ENCODE data around the gene ZNRF4. TPM values are rescaled to one million over a fixed set of nuclear protein-coding genes. Genes with fewer than 3 reads are reported as not detected.

The ZNRF4 gene
- total and polyA plus RNA-seq, 2 experiments from 2014 or later = not detected

- Histone ChIP-seq H3K4me2 (no peak overlapping the region), H3K27me3 (ENCODE audit: insufficient read depth) (no peaks in the 10 kb centered on the region), H3K4me1 (ENCODE audit: insufficient read depth) (no peaks in the 10 kb centered on the region), H4K20me1 (replicated peaks; ENCODE audit: insufficient read depth) (no peaks in the 10 kb centered on the region), H3F3A (replicated peaks; ENCODE audit: low read depth) (no peaks in the 10 kb centered on the region), H3K79me2 (replicated peaks; ENCODE audit: insufficient read depth) (no peaks in the 10 kb centered on the region), H3K9me2 (ENCODE audit: insufficient read depth) (no peaks in the 10 kb centered on the region), H3K4me3 (no peak overlapping the region), H2AFZ (no peak overlapping the region), H3K27ac (ENCODE audit: low read depth) (no peak overlapping the region), H3K36me3 (ENCODE audit: insufficient read depth) (no peaks in the 10 kb centered on the region)
- Mint-ChIP-seq H3K4me3 (no peak overlapping the region), H3K9me3 (no peaks in the 10 kb centered on the region), H3K4me1 (peaks cover 5% of the 10 kb centered on the region; the same call in 1 of the 3 replicates), H3K36me3 (ENCODE audit: low read depth) (no peaks in the 10 kb centered on the region; the same call in 2 of the 3 replicates), H3K27me3 (ENCODE audit: insufficient read depth, low read depth, poor library complexity) (peaks cover 14% of the 10 kb centered on the region), H3K27ac (no peak overlapping the region)
- DNase-seq (ENCODE audit: low spot score) (no peak), ATAC-seq (no peak; the same call in 2 of the 3 replicates)
- TF ChIP-seq STAT1 (IDR thresholded peaks at IDR 0.05; ENCODE audit: unreplicated experiment) = no peak
- no peak for TF ChIP-seq EZH2 (IDR thresholded peaks at IDR 0.05; ENCODE audit: low read depth, unreplicated experiment)
- TF ChIP-seq CTCF (conservative IDR thresholded peaks at IDR 0.05; ENCODE audit: low read depth in 2 of 2) = peak; percentile 12 to 34; a peak in 2 of 4 replicates
These were observed 10.8 kb upstream of the ZNRF4 start for GRCh38 chr19:5444431-5444830.

- Mint-ChIP-seq H3K9me3 (no peaks in the 10 kb centered on the region), H3K36me3 (ENCODE audit: low read depth) (no peaks in the 10 kb centered on the region; the same call in 2 of the 3 replicates), H3K27ac (no peak overlapping the region), H3K4me3 (no peak overlapping the region), H3K27me3 (ENCODE audit: insufficient read depth, low read depth, poor library complexity) (peaks cover 14% of the 10 kb centered on the region), H3K4me1 (peaks cover 5% of the 10 kb centered on the region; the same call in 1 of the 3 replicates)
- no peak overlapping the region for H2AFZ ChIP-seq
- no peaks in the 10 kb centered on the region for H3F3A ChIP-seq (replicated peaks; ENCODE audit: low read depth)
- no peaks in the 10 kb centered on the region for H3K9me2 ChIP-seq (ENCODE audit: insufficient read depth)
- ATAC-seq (no peak), DNase-seq (ENCODE audit: low spot score) (no peak)
- no peaks in the 10 kb centered on the region for H3K36me3 ChIP-seq (ENCODE audit: insufficient read depth)
- no peaks in the 10 kb centered on the region for H3K79me2 ChIP-seq (replicated peaks; ENCODE audit: insufficient read depth)
- H3K4me2 ChIP-seq = no peak overlapping the region
- no peak overlapping the region for H3K27ac ChIP-seq (ENCODE audit: low read depth)
- H4K20me1 ChIP-seq (replicated peaks; ENCODE audit: insufficient read depth) = no peaks in the 10 kb centered on the region
- H3K4me3 ChIP-seq = no peak overlapping the region
- H3K4me1 ChIP-seq (ENCODE audit: insufficient read depth) = no peaks in the 10 kb centered on the region
- H3K27me3 ChIP-seq (ENCODE audit: insufficient read depth) = no peaks in the 10 kb centered on the region
- TF ChIP-seq POLR2AphosphoS5 (IDR thresholded peaks at IDR 0.05; ENCODE audit: low read depth) (no peak), STAT1 (IDR thresholded peaks at IDR 0.05; ENCODE audit: unreplicated experiment) (no peak), CREB1 (CRISPR knock-in tag; IDR thresholded peaks at IDR 0.05; ENCODE audit: low read depth) (no peak), NANOG (IDR thresholded peaks at IDR 0.05; ENCODE audit: borderline replicate concordance) (no peak), EZH2phosphoT487 (IDR thresholded peaks at IDR 0.05; ENCODE audit: unreplicated experiment) (no peak), ZNF331 (CRISPR knock-in tag; IDR thresholded peaks at IDR 0.05; ENCODE audit: low read depth) (no peak), ZNF114 (CRISPR knock-in tag; IDR thresholded peaks at IDR 0.05) (no peak)
- TF ChIP-seq, protein P1, sequence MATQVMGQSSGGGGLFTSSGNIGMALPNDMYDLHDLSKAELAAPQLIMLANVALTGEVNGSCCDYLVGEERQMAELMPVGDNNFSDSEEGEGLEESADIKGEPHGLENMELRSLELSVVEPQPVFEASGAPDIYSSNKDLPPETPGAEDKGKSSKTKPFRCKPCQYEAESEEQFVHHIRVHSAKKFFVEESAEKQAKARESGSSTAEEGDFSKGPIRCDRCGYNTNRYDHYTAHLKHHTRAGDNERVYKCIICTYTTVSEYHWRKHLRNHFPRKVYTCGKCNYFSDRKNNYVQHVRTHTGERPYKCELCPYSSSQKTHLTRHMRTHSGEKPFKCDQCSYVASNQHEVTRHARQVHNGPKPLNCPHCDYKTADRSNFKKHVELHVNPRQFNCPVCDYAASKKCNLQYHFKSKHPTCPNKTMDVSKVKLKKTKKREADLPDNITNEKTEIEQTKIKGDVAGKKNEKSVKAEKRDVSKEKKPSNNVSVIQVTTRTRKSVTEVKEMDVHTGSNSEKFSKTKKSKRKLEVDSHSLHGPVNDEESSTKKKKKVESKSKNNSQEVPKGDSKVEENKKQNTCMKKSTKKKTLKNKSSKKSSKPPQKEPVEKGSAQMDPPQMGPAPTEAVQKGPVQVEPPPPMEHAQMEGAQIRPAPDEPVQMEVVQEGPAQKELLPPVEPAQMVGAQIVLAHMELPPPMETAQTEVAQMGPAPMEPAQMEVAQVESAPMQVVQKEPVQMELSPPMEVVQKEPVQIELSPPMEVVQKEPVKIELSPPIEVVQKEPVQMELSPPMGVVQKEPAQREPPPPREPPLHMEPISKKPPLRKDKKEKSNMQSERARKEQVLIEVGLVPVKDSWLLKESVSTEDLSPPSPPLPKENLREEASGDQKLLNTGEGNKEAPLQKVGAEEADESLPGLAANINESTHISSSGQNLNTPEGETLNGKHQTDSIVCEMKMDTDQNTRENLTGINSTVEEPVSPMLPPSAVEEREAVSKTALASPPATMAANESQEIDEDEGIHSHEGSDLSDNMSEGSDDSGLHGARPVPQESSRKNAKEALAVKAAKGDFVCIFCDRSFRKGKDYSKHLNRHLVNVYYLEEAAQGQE (IDR thresholded peaks at IDR 0.05; ENCODE audit: unreplicated experiment) = no peak
- TF ChIP-seq, protein P2, sequence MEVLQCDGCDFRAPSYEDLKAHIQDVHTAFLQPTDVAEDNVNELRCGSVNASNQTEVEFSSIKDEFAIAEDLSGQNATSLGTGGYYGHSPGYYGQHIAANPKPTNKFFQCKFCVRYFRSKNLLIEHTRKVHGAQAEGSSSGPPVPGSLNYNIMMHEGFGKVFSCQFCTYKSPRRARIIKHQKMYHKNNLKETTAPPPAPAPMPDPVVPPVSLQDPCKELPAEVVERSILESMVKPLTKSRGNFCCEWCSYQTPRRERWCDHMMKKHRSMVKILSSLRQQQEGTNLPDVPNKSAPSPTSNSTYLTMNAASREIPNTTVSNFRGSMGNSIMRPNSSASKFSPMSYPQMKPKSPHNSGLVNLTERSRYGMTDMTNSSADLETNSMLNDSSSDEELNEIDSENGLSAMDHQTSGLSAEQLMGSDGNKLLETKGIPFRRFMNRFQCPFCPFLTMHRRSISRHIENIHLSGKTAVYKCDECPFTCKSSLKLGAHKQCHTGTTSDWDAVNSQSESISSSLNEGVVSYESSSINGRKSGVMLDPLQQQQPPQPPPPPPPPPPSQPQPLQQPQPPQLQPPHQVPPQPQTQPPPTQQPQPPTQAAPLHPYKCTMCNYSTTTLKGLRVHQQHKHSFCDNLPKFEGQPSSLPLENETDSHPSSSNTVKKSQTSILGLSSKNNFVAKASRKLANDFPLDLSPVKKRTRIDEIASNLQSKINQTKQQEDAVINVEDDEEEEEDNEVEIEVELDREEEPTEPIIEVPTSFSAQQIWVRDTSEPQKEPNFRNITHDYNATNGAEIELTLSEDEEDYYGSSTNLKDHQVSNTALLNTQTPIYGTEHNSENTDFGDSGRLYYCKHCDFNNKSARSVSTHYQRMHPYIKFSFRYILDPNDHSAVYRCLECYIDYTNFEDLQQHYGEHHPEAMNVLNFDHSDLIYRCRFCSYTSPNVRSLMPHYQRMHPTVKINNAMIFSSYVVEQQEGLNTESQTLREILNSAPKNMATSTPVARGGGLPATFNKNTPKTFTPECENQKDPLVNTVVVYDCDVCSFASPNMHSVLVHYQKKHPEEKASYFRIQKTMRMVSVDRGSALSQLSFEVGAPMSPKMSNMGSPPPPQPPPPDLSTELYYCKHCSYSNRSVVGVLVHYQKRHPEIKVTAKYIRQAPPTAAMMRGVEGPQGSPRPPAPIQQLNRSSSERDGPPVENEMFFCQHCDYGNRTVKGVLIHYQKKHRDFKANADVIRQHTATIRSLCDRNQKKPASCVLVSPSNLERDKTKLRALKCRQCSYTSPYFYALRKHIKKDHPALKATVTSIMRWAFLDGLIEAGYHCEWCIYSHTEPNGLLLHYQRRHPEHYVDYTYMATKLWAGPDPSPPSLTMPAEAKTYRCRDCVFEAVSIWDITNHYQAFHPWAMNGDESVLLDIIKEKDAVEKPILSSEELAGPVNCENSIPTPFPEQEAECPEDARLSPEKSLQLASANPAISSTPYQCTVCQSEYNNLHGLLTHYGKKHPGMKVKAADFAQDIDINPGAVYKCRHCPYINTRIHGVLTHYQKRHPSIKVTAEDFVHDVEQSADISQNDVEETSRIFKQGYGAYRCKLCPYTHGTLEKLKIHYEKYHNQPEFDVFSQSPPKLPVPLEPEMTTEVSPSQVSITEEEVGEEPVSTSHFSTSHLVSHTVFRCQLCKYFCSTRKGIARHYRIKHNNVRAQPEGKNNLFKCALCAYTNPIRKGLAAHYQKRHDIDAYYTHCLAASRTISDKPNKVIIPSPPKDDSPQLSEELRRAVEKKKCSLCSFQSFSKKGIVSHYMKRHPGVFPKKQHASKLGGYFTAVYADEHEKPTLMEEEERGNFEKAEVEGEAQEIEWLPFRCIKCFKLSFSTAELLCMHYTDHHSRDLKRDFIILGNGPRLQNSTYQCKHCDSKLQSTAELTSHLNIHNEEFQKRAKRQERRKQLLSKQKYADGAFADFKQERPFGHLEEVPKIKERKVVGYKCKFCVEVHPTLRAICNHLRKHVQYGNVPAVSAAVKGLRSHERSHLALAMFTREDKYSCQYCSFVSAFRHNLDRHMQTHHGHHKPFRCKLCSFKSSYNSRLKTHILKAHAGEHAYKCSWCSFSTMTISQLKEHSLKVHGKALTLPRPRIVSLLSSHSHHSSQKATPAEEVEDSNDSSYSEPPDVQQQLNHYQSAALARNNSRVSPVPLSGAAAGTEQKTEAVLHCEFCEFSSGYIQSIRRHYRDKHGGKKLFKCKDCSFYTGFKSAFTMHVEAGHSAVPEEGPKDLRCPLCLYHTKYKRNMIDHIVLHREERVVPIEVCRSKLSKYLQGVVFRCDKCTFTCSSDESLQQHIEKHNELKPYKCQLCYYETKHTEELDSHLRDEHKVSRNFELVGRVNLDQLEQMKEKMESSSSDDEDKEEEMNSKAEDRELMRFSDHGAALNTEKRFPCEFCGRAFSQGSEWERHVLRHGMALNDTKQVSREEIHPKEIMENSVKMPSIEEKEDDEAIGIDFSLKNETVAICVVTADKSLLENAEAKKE (CRISPR knock-in tag; IDR thresholded peaks at IDR 0.05) = no peak
These were observed 10.1 kb upstream of the ZNRF4 start for GRCh38 chr19:5445071-5445470.
